WTC11 (cell line): ENCODE measurements around the gene NCKAP5.

Experiments used
- AFF4 ChIP-seq: sonication (generic); formaldehyde crosslinking; IDR thresholded peaks from 2 replicates; pipeline ENCODE4 v1.8.1; 2023; ENCODE audit warnings: mild to moderate bottlenecking, missing genetic modification reagents, borderline replicate concordance
- CTCF ChIP-seq: fragments of 200-600 bp; IDR thresholded peaks from 2 replicates; pipeline ENCODE4 v1.8.0; 2022; ENCODE audit warnings: antibody characterized with exemption
- HMGXB4 ChIP-seq: sonication (generic); formaldehyde crosslinking; IDR thresholded peaks from 2 replicates; pipeline ENCODE4 v1.8.1; 2023; ENCODE audit warnings: mild to moderate bottlenecking, moderate library complexity, missing genetic modification reagents
- JUN ChIP-seq: sonication (generic); formaldehyde crosslinking; IDR thresholded peaks from 2 replicates; pipeline ENCODE4 v1.8.0; 2023; ENCODE audit warnings: mild to moderate bottlenecking, missing genetic modification reagents
- MAX ChIP-seq: sonication (generic); formaldehyde crosslinking; IDR thresholded peaks from 2 replicates; pipeline ENCODE4 v1.8.0; 2022; ENCODE audit warnings: mild to moderate bottlenecking, missing genetic modification reagents
- NFYB ChIP-seq: sonication (generic); formaldehyde crosslinking; conservative IDR thresholded peaks from 2 replicates; pipeline ENCODE4 v1.8.0; 2022; ENCODE audit warnings: low read depth, missing genetic modification reagents
- PRDM15 ChIP-seq: sonication (generic); formaldehyde crosslinking; IDR thresholded peaks from 2 replicates; pipeline ENCODE4 v1.8.0; 2022; ENCODE audit warnings: missing genetic modification reagents
- ZNF281 ChIP-seq: sonication (generic); formaldehyde crosslinking; IDR thresholded peaks from 2 replicates; pipeline ENCODE4 v1.8.0; 2023; ENCODE audit warnings: mild to moderate bottlenecking, missing genetic modification reagents
- ZNF317 ChIP-seq: sonication (generic); formaldehyde crosslinking; IDR thresholded peaks from 2 replicates; pipeline ENCODE4 v1.8.1; 2023; ENCODE audit warnings: low read depth, mild to moderate bottlenecking, moderate library complexity, missing genetic modification reagents, borderline replicate concordance
- ZNF423 ChIP-seq: fragments of 250-450 bp; sonication (Bioruptor Pico); IDR thresholded peaks from 2 replicates; pipeline ENCODE4 v2.1.2; 2022; ENCODE audit warnings: mild to moderate bottlenecking, moderate library complexity

GRCh38 chr2:132678483-132678882 lies 889.8 kb downstream of the NCKAP5 start:
- TF ChIP-seq MAX (CRISPR knock-in tag), result no peak
- TF ChIP-seq ZNF317 (CRISPR knock-in tag), result no peak
- TF ChIP-seq ZNF423, result no peak
- no peak for TF ChIP-seq ZNF281 (CRISPR knock-in tag)
- TF ChIP-seq CTCF, result no peak
- no peak for TF ChIP-seq AFF4
- no peak for TF ChIP-seq PRDM15 (CRISPR knock-in tag)
- TF ChIP-seq JUN, result no peak
- no peak for TF ChIP-seq HMGXB4 (CRISPR knock-in tag)
- TF ChIP-seq NFYB (CRISPR knock-in tag), result no peak
